ENCODE data around the gene SGSM1. TPM values are rescaled to one million over a fixed set of nuclear protein-coding genes. Genes with fewer than 3 reads are reported as not detected.

SGSM1 gene
- total and polyA plus RNA-seq, 2 of the 4 experiments (the other 2 are of a cell fraction): not detected

DNA sequence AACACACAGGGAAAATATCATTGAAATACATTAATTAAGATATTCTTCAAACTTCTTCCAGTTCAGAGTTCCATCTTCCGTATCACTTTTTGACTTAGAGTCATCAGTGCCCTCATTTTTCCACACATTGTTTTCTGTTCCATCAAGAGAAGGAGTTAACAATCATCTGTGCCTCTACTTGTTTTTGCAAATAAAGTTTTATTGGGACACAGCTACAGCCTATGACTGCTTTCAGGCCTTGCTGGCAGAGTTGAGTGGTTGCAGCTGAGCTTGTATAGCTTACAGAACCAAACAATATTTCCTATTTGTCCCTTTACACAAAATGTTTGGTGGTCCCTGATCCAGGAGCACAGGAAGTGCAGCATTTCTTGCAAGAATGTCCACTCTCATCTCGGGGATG is 51.6 kb downstream of the SGSM1 start:
- no peak overlapping the region for H4K5ac ChIP-seq (ENCODE audit: low read depth, low read length)
- no peaks in the 10 kb centered on the region for H3K36me3 ChIP-seq (ENCODE audit: control insufficient read depth, insufficient read depth, low read length)
- no peak for DNase-seq
- H4K8ac ChIP-seq (ENCODE audit: low read depth in 2 of 2, low read length in 2 of 2): no peak overlapping the region
- no TSS peak for BruUV-seq (replicated peaks)
- H2AFZ ChIP-seq (replicated peaks; ENCODE audit: low read length, poor library complexity): no peak overlapping the region
- no peaks in the 10 kb centered on the region for H3K9me3 ChIP-seq (ENCODE audit: control insufficient read depth, insufficient read depth, low read length)
- H2AK9ac ChIP-seq (replicated peaks; ENCODE audit: low read depth, low read length, poor library complexity): no peak overlapping the region
- no peak overlapping the region for H3K14ac ChIP-seq (replicated peaks; ENCODE audit: low read depth, low read length)
- no peak overlapping the region for H2AK5ac ChIP-seq (ENCODE audit: low read depth, low read length)
- no peak overlapping the region for H3K23ac ChIP-seq (ENCODE audit: low read depth, low read length)
- in situ Hi-C loops (cut with MboI; ENCODE audit: low sequenced_read_pairs): no loop called here
- no peaks in the 10 kb centered on the region for H3K4me1 ChIP-seq (ENCODE audit: control insufficient read depth, insufficient read depth, low read length)
- no peak overlapping the region for H4K91ac ChIP-seq (ENCODE audit: insufficient read depth, low read depth, low read length)
- no peak overlapping the region for H2BK20ac ChIP-seq (ENCODE audit: low read depth, low read length)
- H4K20me1 ChIP-seq (ENCODE audit: insufficient read depth, low read length): no peaks in the 10 kb centered on the region
- no peak overlapping the region for H3K4me2 ChIP-seq (ENCODE audit: low read depth, low read length)
- H3K18ac ChIP-seq (ENCODE audit: low read depth, low read length): no peak overlapping the region
- intact Hi-C loops (cut with micrococcal nuclease): no loop called here
- TF ChIP-seq BHLHE40 (IDR thresholded peaks at IDR 0.05; ENCODE audit: low read depth, low read length): no peak
- no peak for TF ChIP-seq MAZ (IDR thresholded peaks at IDR 0.05; ENCODE audit: borderline replicate concordance, low read depth, low read length)
- no peak for TF ChIP-seq SMC3 (IDR thresholded peaks at IDR 0.05; ENCODE audit: low read depth, low read length)
- TF ChIP-seq, protein P1, sequence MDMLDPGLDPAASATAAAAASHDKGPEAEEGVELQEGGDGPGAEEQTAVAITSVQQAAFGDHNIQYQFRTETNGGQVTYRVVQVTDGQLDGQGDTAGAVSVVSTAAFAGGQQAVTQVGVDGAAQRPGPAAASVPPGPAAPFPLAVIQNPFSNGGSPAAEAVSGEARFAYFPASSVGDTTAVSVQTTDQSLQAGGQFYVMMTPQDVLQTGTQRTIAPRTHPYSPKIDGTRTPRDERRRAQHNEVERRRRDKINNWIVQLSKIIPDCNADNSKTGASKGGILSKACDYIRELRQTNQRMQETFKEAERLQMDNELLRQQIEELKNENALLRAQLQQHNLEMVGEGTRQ (IDR thresholded peaks at IDR 0.05; ENCODE audit: low read depth, low read length): no peak
- no peak for TF ChIP-seq RCOR1 (IDR thresholded peaks at IDR 0.05; ENCODE audit: insufficient replicate concordance, low read length)
- no peak for TF ChIP-seq MAFK (IDR thresholded peaks at IDR 0.05; ENCODE audit: low read depth, low read length)
- no peak for TF ChIP-seq POLR2A (IDR thresholded peaks at IDR 0.05; ENCODE audit: low read depth, low read length)
- TF ChIP-seq, protein P2, sequence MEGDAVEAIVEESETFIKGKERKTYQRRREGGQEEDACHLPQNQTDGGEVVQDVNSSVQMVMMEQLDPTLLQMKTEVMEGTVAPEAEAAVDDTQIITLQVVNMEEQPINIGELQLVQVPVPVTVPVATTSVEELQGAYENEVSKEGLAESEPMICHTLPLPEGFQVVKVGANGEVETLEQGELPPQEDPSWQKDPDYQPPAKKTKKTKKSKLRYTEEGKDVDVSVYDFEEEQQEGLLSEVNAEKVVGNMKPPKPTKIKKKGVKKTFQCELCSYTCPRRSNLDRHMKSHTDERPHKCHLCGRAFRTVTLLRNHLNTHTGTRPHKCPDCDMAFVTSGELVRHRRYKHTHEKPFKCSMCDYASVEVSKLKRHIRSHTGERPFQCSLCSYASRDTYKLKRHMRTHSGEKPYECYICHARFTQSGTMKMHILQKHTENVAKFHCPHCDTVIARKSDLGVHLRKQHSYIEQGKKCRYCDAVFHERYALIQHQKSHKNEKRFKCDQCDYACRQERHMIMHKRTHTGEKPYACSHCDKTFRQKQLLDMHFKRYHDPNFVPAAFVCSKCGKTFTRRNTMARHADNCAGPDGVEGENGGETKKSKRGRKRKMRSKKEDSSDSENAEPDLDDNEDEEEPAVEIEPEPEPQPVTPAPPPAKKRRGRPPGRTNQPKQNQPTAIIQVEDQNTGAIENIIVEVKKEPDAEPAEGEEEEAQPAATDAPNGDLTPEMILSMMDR (conservative IDR thresholded peaks at IDR 0.05; ENCODE audit: low read depth, low read length): no peak
- TF ChIP-seq RFX5 (IDR thresholded peaks at IDR 0.05; ENCODE audit: low read depth, low read length): no peak
- H2BK120ac ChIP-seq (ENCODE audit: low read depth, low read length): no peak overlapping the region
- POLR2A ChIA-PET (ENCODE audit: unreplicated experiment): interaction anchor here (0.6 kb wide), 1 partner anchor 15 kb away, joined by 5 read pairs; no protein-coding TSS in a partner anchor
- no peak overlapping the region for H3K9ac ChIP-seq (ENCODE audit: low read depth, low read length)
- no peak overlapping the region for H3K56ac ChIP-seq (ENCODE audit: extremely low read depth, insufficient read depth, low read length)
- CTCF ChIA-PET: no interaction called here
- H3K27me3 ChIP-seq (ENCODE audit: control insufficient read depth, insufficient read depth, low read length): no peaks in the 10 kb centered on the region
- WGBS, 2 experiments (ENCODE audit: extremely low coverage in 2 of 2, insufficient read length in 1 of 2): no CpG with 5 or more reads among the region's 2 CpGs
- no peaks in the 10 kb centered on the region for H3K9me1 ChIP-seq (ENCODE audit: insufficient read depth, low read length)
- no peak overlapping the region for H3K4me3 ChIP-seq (ENCODE audit: insufficient read depth, low read depth, low read length)
- no peak overlapping the region for H2BK15ac ChIP-seq (ENCODE audit: low read depth, low read length)
- no peak overlapping the region for H3K27ac ChIP-seq (ENCODE audit: insufficient read depth, low read length)
- no peak for ATAC-seq (ENCODE audit: low read depth)
- H2BK5ac ChIP-seq (ENCODE audit: low read depth, low read length, poor library complexity, severe bottlenecking): no peak overlapping the region
- no peak overlapping the region for H3K4ac ChIP-seq (ENCODE audit: low read depth, low read length)
- no peaks in the 10 kb centered on the region for H3K79me1 ChIP-seq (ENCODE audit: low read depth in 1 of 2, low read length in 2 of 2)
- dilution Hi-C loops (cut with HindIII; ENCODE audit: low sequenced_read_pairs, unreplicated experiment): no loop called here

All from IMR-90 (cell line).